Stomach smooth muscle (tissue), 2 donors: ENCODE results near the gene SH3RF3.
"Not testable (repeated sequence)": the region's sequence is repeated elsewhere in the genome, so short reads cannot be mapped to it uniquely, and the experiment has no call there.

Experiments used
- H3K27ac ChIP-seq: one replicate; pipeline ENCODE4 v1.7.0; 2013; ENCODE audit warnings: mild to moderate bottlenecking, low read length, inconsistent platforms
- H3K27me3 ChIP-seq, 2 donors: one replicate each; pipeline ENCODE4 v1.7.0; 2013; ENCODE audit warnings: low read length in 2 of 2; ENCODE audit not compliant: insufficient read depth in 2 of 2, control insufficient read depth in 1 of 2
- H3K36me3 ChIP-seq, 2 donors: one replicate each; pipeline ENCODE4 v1.7.0; 2013; ENCODE audit warnings: low read length in 2 of 2; ENCODE audit not compliant: control insufficient read depth in 2 of 2, insufficient read depth in 2 of 2
- H3K4me1 ChIP-seq: one replicate; pipeline ENCODE4 v1.7.0; 2013; ENCODE audit warnings: low read length; ENCODE audit not compliant: control insufficient read depth, insufficient read depth
- H3K4me3 ChIP-seq, 2 donors: one replicate each; pipeline ENCODE4 v1.7.0; 2013; ENCODE audit warnings: low read length in 2 of 2
- H3K9ac ChIP-seq, 2 donors: one replicate each; pipeline ENCODE4 v1.7.0; 2013; ENCODE audit warnings: low read length in 2 of 2, mild to moderate bottlenecking in 1 of 2
- H3K9me3 ChIP-seq, 2 donors: one replicate each; pipeline ENCODE4 v1.7.0; 2013; ENCODE audit warnings: low read length in 2 of 2; ENCODE audit not compliant: control insufficient read depth in 2 of 2
- donor health status: healthy.
- donor health status: Pancreatic carcinoma.

The SH3RF3 gene

GRCh38 chr2:109221316-109221715 lies 92.3 kb downstream of the SH3RF3 start:
- not testable (repeated sequence) for H3K9me3 ChIP-seq, H3K9ac ChIP-seq, H3K36me3 ChIP-seq, H3K4me3 ChIP-seq, H3K27me3 ChIP-seq, H3K27ac ChIP-seq
- H3K4me1 ChIP-seq: peaks cover 12% of the 10 kb centered on the region

DNA sequence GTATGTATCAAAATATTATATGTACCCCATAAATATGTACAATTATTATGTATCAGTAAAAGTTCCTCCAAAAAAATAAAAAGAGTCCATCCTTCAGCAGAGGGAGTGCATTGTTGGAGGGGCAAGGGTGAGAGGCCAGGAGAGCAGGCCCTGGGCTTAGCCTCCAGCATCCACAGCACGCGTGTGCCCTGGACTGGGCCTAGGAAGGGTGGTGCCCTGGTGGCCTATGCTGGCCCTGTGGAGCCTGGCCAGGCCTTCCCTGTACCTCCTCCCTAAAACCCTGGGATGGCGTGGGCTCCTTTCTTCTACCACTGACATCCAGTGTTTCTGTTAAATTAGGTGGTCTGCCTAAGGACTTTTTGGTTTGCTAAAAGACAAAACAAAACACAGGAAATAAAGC lies 93.4 kb downstream of the SH3RF3 start:
- H3K4me1 ChIP-seq: peaks cover 12% of the 10 kb centered on the region

DNA sequence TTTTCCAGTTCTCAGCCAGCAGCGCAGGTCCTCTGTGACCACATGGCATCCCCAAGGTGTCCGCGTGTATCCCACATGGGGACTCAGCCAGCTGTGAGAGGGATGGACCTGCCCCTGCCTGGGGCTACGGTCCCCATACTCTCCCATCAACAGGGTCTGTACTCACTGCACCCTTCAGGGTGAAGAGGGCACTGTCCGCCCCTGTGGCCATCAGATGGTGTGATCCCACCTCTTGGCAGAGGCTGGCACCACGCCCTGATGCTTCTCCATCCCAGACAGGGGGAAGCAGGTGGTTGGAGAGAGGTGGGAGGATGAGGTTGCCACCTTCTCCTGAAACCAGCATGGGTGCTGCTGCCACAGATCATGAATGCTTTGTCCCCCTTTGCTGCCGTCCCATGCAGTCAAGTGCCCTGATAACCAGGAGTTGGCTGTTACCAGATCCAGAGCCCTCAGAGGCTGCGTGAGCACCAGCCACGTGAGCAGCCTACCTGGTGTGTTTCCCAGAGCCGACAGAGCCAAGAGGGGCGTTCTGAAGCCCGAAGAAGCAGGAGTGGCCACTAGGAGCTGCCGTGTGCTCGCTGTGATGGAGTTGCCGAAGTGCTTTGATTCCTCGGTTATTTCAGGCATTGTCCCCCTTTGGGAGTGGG lies 93.9 kb downstream of the SH3RF3 start:
- H3K9ac ChIP-seq: no peak overlapping the region
- H3K27me3 ChIP-seq: no peaks in the 10 kb centered on the region
- no peak overlapping the region for H3K4me3 ChIP-seq
- no peaks in the 10 kb centered on the region for H3K9me3 ChIP-seq
- H3K4me1 ChIP-seq: peaks cover 7% of the 10 kb centered on the region
- no peak overlapping the region for H3K27ac ChIP-seq
- no peaks in the 10 kb centered on the region for H3K36me3 ChIP-seq

More for the DNA sequence above, 93.4 kb downstream of the SH3RF3 start:
- Histone ChIP-seq H3K27me3 (no peaks in the 10 kb centered on the region), H3K27ac (no peak overlapping the region), H3K9ac (no peak overlapping the region), H3K4me3 (no peak overlapping the region), H3K36me3 (no peaks in the 10 kb centered on the region), H3K9me3 (no peaks in the 10 kb centered on the region)

GRCh38 chr2:109223490-109223889 lies 94.5 kb downstream of the SH3RF3 start:
- H3K36me3 ChIP-seq: no peaks in the 10 kb centered on the region
- H3K9me3 ChIP-seq: no peaks in the 10 kb centered on the region
- H3K27me3 ChIP-seq: no peaks in the 10 kb centered on the region
- no peak overlapping the region for H3K9ac ChIP-seq
- no peak overlapping the region for H3K4me3 ChIP-seq
- H3K27ac ChIP-seq: no peak overlapping the region
- H3K4me1 ChIP-seq: peaks cover 6% of the 10 kb centered on the region

DNA sequence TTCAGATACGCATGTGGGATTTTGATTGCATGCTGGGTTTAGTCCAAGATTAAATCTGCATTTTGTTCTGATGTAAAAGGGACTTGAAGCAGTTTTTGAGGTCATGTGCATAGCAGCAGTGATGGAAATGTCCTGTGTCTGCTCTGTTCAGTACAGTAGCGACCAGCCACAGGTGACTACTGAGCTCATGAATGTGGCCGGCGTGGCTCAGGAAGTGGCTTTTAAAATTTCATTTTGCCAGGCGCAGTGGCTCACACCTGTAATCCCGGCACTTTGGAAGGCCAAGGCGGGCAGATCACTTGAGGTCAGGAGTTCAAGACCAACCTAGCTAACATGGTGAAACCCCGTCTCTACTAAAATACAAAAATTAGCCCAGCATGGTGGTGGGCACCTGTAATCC lies 95.3 kb downstream of the SH3RF3 start:
- not testable (repeated sequence) for H3K27ac ChIP-seq

DNA sequence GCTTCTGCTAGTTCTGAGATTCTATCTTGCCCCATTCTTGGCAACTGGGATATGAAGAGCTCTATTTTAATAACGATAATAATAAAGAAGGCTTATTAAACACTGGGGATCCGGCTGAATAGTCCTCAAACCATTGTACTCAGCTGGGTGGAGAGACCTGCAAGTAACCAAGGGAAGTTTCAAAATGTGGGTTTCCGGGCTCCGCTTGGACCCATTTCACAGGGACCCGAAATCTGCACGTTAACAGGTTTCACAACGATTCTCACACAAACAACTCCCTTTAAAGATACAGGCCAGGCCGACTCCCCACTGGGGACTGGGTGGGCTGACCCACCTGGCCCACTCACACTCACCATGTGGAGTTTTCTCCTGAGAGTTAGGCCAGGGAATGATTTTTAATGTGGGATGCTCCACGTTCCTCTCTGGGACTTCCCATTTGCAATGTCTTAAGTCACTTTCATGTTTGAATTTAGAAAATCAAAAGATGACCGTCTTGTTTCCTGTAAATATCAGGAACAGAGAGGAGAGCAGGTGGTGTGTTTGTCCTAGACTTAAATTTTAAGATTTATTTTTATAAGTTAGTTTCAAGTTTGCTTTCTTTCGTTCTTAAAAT lies 96.3 kb downstream of the SH3RF3 start:
- Histone ChIP-seq H3K36me3 (no peaks in the 10 kb centered on the region), H3K27ac (no peak overlapping the region), H3K9ac (no peak overlapping the region), H3K4me1 (no peaks in the 10 kb centered on the region), H3K4me3 (no peak overlapping the region), H3K27me3 (no peaks in the 10 kb centered on the region), H3K9me3 (no peaks in the 10 kb centered on the region)

More for the DNA sequence above, 95.3 kb downstream of the SH3RF3 start:
- not testable (repeated sequence) for H3K36me3 ChIP-seq, H3K4me3 ChIP-seq, H3K9me3 ChIP-seq, H3K9ac ChIP-seq, H3K27me3 ChIP-seq, H3K4me1 ChIP-seq

GRCh38 chr2:109226128-109226527 lies 97.1 kb downstream of the SH3RF3 start:
- no peaks in the 10 kb centered on the region for H3K36me3 ChIP-seq
- H3K4me3 ChIP-seq: no peak overlapping the region
- H3K27ac ChIP-seq: no peak overlapping the region
- H3K4me1 ChIP-seq: peaks cover 2% of the 10 kb centered on the region
- no peaks in the 10 kb centered on the region for H3K27me3 ChIP-seq
- H3K9ac ChIP-seq: no peak overlapping the region
- H3K9me3 ChIP-seq: no peaks in the 10 kb centered on the region

- Histone ChIP-seq H3K27me3 (no peaks in the 10 kb centered on the region), H3K4me3 (no peak overlapping the region), H3K4me1 (peaks cover 2% of the 10 kb centered on the region), H3K36me3 (no peaks in the 10 kb centered on the region), H3K27ac (no peak overlapping the region), H3K9ac (no peak overlapping the region), H3K9me3 (no peaks in the 10 kb centered on the region)
These were observed 97.6 kb downstream of the SH3RF3 start for GRCh38 chr2:109226622-109227021.

- Histone ChIP-seq H3K9me3 (no peaks in the 10 kb centered on the region), H3K4me1 (peaks cover 2% of the 10 kb centered on the region), H3K36me3 (no peaks in the 10 kb centered on the region), H3K9ac (no peak overlapping the region), H3K27me3 (no peaks in the 10 kb centered on the region), H3K4me3 (no peak overlapping the region), H3K27ac (no peak overlapping the region)
These were observed 100.2 kb downstream of the SH3RF3 start for GRCh38 chr2:109229094-109229675.

- no peak overlapping the region for H3K27ac ChIP-seq
- H3K9ac ChIP-seq: no peak overlapping the region
- H3K27me3 ChIP-seq: no peaks in the 10 kb centered on the region
- H3K4me1 ChIP-seq: peaks cover 2% of the 10 kb centered on the region
- no peaks in the 10 kb centered on the region for H3K9me3 ChIP-seq
- no peaks in the 10 kb centered on the region for H3K36me3 ChIP-seq
- H3K4me3 ChIP-seq: no peak overlapping the region
These were observed 102.0 kb downstream of the SH3RF3 start for GRCh38 chr2:109230941-109231420.

GRCh38 chr2:109231428-109231827 lies 102.4 kb downstream of the SH3RF3 start:
- no peak overlapping the region for H3K9ac ChIP-seq
- H3K36me3 ChIP-seq: no peaks in the 10 kb centered on the region
- no peaks in the 10 kb centered on the region for H3K27me3 ChIP-seq
- H3K4me3 ChIP-seq: no peak overlapping the region
- H3K27ac ChIP-seq: no peak overlapping the region
- H3K4me1 ChIP-seq: peaks cover 2% of the 10 kb centered on the region
- no peaks in the 10 kb centered on the region for H3K9me3 ChIP-seq
